ENCODE results near the gene COL15A1. TPM values are rescaled to one million over a fixed set of nuclear protein-coding genes. Genes with fewer than 3 reads are reported as not detected.
"Not testable (repeated sequence)": the region's sequence is repeated elsewhere in the genome, so short reads cannot be mapped to it uniquely, and the experiment has no call there.

COL15A1 gene
- total RNA-seq, 1 experiment from 2014 or later, result not detected

DNA sequence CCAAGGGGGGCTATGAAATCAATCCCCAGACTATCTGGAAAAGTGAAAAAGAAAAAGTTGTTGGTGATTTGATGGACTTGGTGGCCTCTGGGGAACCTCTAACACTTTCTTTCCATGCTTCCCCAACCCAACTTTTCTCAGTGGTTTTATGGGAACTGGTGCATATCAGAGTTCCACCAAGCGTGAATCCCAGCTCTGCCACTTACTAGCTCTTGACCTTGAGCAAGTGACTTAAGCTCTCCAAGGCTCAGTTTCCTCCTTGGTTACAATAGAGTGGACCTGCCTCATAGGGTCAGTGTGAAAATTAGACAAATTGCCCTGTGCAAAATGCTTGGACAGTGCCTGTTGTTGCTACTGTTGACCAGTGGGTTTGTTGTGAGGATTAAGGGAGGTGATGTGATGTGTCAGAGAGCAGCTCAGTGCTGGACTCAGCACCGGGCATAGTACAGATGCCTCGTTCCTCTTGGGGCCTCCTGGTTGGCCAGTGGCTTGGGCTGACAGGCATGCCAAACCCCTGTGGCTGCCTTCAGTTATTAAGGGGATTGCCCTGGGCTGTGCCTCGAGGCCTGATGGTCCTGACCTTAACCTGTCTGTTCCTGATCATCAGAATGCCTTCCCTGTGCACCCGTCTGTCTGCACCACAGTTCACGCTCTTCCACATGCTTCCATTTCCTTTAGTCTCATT is 49.3 kb downstream of the COL15A1 start:
- no peak for DNase-seq (ENCODE audit: low spot score)

DNA sequence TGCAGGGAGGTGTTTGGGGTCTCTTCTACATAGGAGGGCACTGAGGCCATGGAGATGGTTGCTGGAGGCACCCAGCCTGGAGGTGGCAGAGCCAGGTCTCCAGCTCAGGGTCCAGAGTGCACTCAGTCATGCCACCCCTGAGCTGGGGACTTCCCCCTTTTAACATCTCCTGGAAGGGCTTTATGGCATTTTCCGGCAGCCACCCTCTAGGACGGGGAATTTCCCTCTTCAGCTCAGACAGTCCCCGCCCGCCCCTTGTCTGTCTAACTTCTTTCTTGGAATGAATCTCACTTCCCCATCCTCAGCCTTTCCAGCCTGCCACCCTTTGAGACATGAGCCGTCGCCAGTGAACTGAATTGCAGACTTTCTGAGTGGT is 49.9 kb downstream of the COL15A1 start:
- no peak for DNase-seq (ENCODE audit: low spot score)

DNA sequence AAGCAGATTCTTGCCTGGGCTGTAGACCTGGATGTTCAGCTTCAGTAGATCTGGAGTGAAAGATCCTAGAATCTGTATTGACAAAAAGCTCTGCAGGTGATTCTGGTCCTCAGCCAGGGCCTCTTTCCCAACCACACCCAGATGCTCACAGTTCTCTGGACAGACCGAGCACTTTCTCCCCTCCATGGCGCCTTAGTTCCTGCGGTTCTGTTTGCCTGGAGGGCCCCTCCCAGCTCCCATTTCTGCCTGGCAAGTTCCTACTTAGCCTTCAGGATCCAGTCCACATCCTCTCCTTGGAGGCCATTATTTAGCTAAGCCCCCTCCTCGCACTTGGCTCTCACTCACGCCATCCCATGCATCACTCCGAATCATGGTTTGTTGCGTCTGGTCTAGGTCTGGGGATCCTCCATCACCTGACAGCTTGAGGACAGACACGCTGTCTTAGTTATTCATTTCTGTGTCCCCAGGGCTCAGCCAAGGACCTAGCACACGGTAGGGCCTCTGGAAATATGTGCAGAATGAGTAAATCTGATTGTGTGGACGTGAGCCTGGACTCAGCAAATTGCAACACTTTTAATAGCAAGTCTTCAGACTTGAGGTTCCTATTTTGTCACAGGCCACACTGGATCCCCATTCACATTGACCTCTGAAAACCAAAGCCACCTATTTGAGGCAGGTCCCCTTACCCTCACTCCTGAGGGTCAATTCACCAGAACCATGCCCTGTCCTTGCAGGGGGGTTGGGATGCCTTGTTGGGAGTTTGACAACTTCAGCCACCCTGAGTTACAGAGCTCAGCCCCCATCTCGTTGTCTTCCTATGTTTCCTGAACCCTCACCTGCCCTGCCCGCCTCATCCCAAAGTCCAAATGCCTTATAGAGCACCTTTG is 50.7 kb downstream of the COL15A1 start:
- no peak for DNase-seq (ENCODE audit: low spot score)

DNA sequence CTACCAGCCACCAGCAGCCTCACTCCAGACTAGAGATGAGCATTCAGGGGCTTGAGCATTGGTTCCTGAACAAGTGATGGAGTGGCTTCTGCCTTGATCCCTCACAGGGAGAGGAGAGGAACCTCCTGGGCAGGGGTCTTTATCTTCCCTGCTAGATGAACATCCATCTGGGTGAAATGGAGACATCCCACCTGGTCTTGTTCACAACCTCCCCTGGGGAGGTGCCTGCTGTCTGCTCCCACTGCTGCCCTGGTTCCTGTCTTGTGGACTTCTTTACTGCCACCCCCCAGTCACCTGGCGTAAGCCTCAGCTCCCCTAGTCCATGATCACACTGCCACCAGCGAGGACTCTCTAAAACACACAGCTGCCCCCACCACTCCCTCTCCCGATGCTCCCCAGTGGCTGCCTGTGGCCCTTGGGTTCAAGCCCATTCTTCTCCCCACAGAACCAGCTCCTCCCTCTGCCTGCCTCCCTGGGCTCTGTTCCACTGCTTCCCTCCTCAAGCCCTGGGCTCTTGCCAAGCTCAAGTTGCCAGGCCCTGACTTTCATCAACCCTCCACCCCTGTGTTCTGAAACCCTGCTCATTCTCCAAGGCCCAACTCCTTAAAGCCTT is 51.5 kb downstream of the COL15A1 start:
- DNase-seq (ENCODE audit: low spot score), result no peak

DNA sequence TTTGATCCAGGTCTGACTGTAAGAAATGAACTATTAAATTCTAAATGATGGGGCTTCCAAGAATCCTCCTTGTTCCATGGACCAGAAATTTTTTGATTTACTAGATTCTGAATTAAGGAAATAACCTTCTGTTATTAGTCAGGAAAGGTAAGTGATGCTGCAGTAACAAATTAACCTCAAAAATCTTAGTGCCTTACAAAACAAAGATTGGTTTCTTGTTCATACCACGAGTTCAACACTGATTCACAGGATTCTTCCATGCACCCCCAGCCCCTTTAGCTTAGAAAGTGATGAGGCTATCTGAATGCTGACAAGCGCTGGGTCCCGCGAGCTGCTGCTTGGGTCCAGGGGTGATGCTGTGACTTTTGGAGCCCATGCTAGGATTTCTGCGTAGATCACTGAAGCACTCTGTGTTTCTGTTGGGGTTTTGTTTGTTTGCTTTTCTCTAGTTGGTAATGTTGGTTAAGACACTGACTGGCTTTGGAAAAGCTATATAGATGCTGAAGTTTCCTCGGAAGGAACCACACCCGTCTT is 52.3 kb downstream of the COL15A1 start:
- no peak for DNase-seq (ENCODE audit: low spot score)

DNA sequence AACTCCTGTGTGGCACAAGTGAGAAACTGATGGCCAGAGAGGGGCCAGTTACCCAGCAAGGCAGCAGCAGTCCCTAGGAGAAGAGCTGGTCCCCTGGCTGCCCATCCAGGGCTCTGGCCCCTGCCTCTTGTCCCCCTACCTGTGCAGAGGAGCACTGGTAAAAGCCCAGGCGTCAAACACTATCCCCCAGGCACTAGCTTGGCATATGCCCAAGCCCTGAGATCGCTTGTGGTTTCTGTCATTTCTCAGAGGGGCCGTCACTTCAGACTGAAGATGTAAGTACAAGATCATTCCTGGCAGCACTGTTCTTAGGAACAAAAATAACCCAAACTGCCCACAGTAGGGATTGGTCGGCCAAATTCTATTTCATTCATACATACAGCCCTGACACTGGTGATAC is 53.9 kb downstream of the COL15A1 start:
- DNase-seq (ENCODE audit: low spot score), result no peak

DNA sequence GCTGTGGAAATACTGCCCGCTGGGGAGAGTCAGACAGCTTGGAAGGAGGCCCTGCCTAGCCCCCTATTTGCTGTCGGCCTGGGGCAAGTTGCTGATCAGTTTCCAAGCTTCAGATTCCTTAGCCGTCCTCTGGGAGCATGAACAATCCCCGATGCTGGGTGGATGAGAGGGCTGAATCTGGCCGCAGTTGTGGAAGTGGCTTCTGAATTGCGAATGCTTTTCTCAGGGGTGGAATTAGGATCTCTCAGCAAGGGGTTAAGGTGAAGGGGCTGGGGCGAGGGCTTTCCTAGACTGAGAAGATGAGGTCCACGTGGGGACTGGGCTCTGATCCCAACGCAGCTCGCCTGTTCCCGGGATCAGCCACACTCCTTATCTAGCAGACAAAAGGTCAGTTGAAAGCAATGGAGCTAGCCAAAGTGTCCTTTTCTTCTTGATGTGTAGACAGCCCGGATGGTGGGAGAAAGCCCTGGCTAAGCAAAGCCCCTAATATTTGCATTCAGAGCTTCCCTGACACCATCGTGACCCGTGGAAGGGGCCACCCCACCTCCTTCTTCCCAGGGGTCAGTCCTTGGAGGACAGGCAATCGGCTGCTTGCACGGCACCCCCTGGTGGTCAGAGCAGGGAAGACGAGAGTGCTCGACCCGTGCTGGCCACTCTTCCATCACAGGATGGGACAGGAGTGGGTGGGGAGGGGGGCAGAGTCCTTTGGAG is 54.9 kb downstream of the COL15A1 start:
- peak; percentile 81 for DNase-seq (ENCODE audit: low spot score)

DNA sequence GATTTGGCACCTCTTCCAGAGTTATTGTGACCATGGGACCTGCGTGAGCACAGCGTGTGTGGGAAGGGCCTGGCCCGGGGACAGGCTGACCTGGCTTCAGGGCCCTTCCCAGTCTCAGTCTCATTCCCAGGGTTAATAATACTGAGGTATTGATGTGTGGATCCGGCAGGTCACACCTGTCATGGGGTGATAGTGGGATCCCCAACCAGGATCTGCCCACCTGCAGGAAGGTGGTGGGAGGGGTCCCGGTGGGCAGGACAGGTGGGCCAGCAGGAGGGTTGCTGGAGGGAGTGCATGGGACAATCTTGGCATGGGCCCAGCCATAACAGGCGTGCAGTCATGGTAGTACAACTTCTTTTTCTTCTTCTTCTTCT is 55.4 kb downstream of the COL15A1 start:
- DNase-seq (ENCODE audit: low spot score), result no peak

DNA sequence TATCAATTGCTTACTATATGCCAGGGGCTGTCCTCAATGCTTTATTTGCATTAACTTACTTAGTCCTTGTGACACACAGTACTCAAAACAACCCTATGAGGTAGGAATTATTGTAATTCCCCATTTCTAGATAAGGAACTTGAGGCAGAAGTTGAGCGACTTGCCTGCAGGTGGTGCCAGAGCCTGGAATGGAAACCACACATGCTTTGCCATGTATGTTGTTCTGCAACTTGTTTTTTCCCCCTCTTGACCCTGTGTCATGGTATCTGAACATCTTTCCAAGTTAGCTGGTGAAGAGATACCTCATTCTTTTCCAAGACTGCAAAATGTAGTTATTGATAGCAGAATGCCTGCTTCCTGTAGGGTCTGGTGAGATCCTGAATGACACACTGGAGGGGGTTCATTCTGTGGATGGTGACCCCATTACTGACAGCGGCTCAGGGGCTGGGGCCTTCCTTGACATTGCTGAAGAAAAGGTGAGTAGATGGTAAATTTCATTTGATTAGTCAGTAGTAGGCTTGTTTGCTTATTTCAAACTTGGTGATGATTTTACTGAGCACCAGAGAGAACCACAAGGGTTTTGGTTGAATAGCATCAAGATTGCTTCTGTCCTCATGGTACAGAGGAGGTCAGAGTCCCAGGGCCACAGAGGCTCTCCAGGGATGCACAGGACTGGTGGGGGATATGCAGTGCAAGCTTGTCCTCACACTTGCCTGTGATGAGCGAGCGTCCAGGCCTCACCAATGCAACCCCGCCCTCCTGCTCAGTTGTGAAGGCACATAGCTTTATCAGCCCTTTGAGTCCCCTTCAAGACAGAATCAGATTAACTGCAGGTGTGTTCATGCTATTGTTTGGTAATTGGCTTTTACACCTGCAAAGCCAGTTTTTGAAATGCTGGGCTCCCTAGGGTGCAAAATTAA is 57.0 kb downstream of the COL15A1 start:
- peak; percentile 36 for DNase-seq (ENCODE audit: low spot score)

DNA sequence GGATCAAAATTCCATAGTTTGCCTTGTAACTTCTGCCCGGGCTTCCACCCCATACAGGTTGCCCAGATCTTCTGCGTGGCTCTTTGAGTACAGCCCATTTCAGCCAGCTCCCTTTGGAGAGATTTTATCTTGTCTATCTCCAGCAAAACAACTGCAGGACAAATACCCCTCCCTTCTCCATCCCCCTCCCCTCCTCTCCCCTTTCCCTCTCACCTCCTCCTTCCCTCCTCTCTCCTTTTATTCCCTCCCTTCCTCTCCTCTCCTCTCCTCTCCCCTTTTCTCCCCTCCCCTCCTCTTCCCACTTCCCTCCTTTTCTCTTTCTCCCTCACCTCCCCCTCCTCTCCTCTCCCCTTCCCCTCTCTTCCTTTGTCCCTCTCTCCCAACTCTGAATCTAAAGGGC is 58.2 kb downstream of the COL15A1 start:
- no peak for DNase-seq (ENCODE audit: low spot score)

DNA sequence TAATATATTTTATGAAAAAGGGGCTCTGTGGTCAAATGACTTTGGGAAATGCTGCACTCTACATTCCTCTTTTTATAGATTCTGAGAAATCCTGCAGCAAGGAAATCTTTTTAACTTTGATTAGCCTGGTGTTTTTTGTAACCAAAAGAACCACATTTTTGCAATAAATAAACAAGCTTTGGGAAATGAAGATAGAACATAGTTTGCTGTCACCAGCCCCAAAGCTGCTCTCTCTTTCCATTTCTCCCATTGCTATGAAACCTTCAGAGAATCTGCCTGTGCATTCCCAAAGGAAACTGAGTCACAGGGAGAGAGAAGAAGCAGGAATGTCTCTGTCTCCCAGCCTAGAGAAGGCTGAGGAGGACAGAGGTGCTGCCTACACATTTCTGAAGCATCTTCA is 59.0 kb downstream of the COL15A1 start:
- DNase-seq (ENCODE audit: low spot score), result no peak

DNA sequence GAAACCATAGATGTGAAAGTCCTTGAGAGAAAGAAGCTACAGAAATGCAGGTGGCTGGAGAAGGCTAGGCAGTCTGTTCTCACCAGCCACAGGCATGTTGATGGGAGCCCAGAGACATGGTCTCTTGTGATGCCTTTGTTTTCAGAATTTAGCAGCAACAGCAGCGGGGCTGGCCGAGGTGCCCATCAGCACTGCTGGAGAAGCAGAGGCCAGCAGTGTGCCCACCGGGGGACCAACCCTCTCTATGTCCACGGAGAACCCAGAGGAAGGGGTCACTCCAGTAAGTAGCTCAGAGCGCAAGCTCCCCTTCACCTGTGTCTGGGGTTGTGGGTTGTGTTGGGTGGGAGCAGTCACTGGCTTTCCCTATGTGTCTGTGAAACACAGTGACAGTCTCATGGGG is 59.6 kb downstream of the COL15A1 start:
- no peak for DNase-seq (ENCODE audit: low spot score)

DNA sequence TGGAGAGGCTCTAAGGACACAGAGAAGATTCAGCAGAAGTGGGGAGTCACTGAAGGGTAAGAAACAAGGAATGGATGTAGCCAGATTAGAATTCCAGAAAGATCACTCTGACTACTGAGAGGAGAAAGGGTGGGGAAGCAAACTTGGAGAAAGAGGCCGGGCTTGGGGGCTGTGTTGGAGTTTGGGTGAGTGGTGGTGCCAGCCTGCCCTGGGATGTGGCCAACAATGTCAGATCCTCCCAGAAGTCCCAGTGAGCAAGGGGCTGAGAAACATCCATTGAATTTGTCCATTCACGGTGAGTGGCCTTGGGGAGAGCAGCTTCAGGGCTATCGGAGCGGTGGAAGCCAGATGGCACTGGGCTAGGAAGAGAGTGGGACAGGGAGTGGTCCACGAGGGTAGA is 60.4 kb downstream of the COL15A1 start:
- no peak for DNase-seq (ENCODE audit: low spot score)

DNA sequence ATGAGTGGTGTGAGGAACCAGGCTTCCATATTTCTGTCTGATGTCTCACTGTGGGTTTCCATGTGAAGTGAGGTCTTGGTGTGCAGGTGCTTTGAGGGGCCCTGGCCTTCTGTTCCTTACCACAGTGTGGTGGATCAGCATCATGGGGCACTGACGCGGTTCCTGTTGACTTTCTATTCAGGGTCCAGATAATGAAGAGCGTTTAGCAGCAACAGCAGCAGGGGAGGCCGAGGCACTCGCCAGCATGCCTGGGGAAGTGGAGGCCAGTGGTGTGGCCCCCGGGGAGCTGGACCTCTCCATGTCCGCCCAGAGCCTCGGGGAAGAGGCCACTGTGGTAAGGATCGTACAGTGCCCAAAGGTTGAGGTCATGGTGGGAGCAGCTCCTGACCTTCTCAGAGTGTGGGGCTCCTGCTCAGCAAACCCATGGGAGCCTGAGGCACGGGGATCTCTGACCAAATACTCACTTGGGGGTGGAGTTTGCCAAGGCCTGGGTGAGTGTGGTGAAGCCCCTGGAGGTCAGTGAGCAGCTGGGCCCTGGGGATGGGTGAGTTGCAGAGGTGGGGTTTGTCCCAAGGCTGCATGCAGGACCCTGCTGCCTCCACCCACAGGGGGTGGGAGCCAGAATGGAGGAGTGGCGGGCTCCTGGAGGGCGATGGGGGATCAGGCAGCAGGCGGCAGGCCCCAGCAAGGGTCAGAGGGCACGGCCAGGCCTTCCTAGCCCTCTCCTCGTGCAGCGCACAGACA is 61.2 kb downstream of the COL15A1 start:
- no peak for DNase-seq (ENCODE audit: low spot score)

DNA sequence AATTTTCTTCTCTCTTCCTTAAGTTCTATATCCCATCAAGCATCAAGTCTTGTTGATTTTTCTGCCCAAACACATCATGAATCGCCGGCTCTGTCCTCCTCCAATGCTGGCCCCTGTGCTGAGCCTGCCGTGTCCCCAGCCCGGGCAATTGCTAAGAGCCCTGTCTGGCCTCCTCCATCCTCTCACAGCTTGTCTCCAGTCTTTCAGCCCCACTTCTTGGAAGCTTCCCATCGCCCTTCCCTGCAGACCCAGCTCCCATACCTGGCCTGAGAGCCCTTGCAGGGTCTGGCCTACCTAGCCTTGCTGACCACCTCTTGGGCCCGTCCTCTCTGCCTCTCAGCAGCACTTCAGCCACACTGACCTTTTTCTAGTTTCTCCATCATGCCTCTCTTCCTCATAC is 61.9 kb downstream of the COL15A1 start:
- no peak for DNase-seq (ENCODE audit: low spot score)

DNA sequence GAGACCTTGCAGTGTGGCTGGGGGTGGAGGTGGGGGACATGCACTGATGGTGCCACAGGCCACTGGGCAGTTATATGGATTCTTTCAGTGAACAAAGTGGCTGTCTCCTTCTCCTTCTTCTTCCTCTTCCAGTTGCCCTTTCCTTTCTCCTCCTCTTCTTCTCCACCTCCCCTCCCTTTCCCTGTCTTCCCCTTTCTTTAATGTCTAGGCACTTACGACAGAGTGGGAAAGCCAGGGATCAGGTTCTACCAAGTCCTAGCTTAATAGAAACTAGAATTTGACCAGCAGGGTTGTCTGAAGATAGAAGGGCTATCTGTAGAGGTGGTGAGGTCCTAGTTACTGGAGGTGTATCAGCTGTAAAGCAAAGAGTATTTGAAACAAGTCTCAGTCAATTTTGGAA is 62.8 kb downstream of the COL15A1 start:
- DNase-seq (ENCODE audit: low spot score), result no peak

DNA sequence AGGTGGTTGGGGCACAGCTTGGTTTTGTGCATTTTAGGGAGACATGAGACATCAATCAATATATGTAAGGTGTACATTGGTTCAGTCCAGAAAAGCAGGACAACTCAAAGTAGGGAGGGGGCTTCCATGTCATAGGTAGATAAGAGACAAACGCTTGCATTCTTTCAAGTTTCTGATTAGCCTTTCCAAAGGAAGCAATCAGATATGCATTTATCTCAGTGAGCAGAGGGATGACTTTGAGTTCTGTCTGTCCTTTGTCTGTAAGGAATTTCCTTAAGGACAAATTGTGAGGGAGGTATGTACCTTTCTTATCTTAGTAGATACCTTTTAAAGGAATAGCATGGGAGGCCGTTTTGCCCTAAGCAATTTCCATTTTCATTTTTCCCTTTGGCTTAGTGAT is 63.3 kb downstream of the COL15A1 start:
- DNase-seq (ENCODE audit: low spot score), result no peak

DNA sequence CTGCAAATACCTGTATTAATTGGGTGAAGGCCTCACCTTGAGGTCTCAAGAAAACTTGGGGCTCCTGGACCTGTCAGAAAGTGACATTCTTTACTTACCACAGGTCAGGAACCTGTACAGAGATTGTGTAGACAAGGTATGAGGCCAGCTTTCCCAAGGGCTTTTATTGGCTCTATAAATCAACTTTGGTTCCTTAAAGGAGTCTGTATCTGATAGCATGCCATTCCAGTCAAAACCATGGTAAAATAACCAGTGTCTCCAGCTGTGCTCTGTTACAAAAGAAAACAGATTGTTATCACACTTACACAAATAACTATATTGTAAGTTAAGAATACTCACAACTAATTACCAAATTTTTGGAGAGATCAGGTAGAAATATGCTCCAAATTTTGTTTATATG is 64.5 kb downstream of the COL15A1 start:
- DNase-seq (ENCODE audit: low spot score), result peak; percentile 21

DNA sequence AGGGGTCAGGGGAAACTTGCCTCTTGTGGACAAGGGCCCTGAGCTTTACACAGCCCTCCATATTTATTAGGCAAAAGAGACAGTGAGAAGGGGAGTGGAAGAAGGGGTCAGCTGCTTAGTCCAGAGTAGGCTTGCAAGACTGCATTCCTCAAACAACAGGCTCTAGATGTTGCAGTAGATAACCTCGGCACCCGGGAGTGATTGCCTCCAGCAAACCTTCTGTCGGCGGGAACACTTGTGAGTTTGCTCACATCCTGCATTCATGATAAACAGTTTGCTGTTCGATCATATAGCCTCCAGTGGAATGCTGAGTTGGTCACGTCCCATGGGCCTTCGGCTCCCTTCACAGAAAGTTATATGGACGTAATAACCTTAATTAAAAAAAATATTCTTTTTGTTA is 66.7 kb downstream of the COL15A1 start:
- not testable (repeated sequence) for DNase-seq (ENCODE audit: low spot score)

DNA sequence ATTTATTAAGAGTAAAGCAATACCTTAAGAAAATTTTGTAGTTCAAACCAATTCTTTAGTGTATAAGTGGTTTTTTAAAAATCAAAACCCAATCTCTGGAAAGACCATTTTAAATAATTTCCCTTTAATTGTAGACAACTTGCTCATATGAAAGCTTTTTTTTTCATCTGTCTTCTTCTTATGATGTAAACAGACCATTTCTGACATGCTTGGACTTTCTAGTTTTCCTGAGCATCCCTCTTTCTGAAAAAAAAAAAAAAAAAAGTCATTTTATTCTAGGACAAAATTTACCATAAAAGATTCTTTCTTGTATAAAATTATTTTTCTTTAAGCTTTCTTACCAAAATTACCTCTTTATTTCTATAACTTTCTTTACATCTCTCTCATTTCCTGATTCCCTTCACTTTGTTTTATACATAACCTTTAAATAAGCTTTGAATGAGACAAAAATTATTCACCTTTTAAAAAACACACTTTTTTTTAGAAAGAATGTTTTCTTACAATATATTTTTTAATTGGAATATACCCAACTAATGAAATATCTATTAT is 67.5 kb downstream of the COL15A1 start:
- no peak for DNase-seq (ENCODE audit: low spot score)
